ENCODE data around the gene CCNG2.

The CCNG2 gene

GRCh38 chr4:77179519-77179918 is 22.5 kb downstream of the CCNG2 start:
- no peak for DNase-seq

GRCh38 chr4:77181720-77182119 is 24.7 kb downstream of the CCNG2 start:
- no peak for DNase-seq

DNA sequence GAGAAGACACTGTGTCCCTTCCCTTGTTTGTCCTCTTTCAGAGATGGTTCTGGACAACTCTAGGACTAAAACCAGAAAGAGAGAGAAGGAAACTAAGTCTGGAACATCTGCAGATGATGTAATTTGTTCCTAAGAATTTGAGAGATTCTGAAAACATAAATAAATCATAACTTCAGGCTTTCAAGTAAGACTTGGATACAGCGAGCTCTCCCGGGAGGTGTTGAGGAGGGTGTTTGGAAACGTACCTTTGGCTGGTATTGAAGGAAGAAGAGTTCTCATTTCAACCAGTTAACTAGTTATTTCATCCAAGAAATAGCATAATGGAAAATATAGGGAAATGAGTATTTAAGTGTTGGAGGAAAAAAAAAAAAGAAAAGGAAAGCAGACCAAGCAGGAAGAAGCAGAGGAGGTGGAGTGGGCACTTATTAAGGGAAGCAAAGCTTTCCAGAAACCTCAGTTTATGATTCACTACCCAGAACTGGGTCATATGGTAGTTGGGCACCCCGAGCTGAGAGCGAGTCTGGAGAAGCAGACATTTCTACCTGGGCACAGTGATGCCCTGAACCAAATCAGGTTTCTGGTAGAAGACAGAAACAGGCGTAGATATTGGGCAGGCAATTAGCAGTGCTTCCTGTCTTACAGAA is 26.9 kb downstream of the CCNG2 start:
- no peak for DNase-seq

- DNase-seq = no peak
These were observed 28.0 kb downstream of the CCNG2 start for GRCh38 chr4:77184974-77185373.

- no peak for DNase-seq
These were observed 28.7 kb downstream of the CCNG2 start for GRCh38 chr4:77185686-77186085.

DNA sequence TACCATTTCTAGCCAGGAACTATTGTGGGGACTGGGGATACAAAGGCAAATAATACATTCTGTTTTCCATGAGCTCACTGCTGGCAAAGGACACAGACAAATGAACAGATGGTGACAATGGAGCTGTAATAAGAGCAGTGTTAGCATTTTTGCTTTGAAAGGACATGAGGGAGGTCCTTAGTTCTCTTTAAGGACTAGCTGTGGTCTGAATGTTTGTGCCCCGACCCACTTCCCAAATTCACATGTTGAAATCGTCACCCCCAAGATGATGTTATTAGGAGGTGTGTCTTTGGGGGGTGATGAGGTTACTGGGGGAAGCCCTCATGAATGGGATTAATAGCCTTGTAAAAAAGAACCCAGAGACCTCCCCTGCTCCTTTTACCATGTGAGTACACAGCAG is 30.3 kb downstream of the CCNG2 start:
- DNase-seq = no peak

GRCh38 chr4:77188498-77189220 is 31.7 kb downstream of the CCNG2 start:
- DNase-seq = no peak

DNA sequence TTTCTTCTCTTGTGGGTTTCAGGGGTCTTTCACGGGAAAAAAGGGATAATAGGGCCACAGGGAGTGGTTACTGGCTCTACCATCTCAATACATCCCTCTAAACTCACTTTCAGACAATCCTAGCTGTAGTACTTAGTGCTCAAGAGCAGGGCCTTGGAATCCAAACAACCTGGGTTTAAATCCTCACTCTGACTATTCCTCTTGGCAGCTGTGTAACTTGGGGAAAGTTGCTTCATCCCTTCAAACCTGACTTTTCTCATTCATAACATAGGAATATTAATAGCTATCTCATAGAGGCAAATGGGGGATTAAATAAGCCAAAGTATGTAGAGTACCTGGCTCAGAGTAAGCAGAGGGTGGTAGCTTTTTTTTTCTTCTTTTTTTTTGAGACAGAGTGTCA is 32.4 kb downstream of the CCNG2 start:
- no peak for DNase-seq

- no peak for DNase-seq
These were observed 33.0 kb downstream of the CCNG2 start for GRCh38 chr4:77190053-77190452.

- no peak for DNase-seq
These were observed 36.0 kb downstream of the CCNG2 start for GRCh38 chr4:77193046-77193445.

- DNase-seq = peak; percentile 72
These were observed 36.6 kb downstream of the CCNG2 start for GRCh38 chr4:77193511-77194102.

- no peak for DNase-seq
These were observed 37.4 kb downstream of the CCNG2 start for GRCh38 chr4:77194366-77194765.

- DNase-seq = no peak
These were observed 38.0 kb downstream of the CCNG2 start for GRCh38 chr4:77194989-77195388.

DNA sequence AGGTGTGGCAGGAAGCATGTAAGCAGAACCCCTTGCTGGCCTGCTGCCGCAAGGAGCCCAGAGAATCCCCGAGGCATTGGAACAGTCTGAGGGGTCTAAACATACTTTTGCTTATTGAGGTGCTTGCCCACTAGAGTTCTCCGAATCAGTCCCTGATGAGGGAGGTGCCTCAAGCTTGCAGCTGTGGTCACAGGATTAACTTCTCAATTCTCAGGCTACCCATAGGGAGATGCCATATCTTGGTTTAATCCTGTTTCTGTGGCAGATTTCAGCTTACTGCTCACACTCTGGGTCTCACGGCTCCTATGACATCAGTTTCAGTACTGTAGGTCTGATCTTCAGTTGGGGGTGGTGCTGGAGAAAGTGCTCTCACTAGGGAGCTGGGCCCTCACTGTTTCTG is 39.9 kb downstream of the CCNG2 start:
- no peak for DNase-seq

DNA sequence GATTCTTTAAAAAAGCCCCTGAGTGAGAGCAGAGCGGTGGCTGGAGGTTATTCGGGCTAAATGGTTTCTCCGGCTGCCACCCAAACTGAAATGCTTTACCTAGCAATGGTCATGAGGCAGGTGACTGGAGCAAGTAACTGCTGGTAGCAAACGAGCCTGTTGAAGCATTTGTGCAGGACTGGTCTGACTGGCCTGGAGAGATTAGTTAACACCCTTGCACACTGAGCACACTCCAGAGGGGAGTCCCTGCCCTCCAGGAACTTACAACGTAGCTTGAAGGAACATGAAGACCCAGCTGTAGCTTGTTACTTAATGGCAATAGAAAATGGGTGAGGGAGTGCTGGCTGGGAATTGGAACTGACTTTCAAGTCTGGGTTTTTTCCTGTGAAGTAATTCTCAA is 40.4 kb downstream of the CCNG2 start:
- no peak for DNase-seq

DNA sequence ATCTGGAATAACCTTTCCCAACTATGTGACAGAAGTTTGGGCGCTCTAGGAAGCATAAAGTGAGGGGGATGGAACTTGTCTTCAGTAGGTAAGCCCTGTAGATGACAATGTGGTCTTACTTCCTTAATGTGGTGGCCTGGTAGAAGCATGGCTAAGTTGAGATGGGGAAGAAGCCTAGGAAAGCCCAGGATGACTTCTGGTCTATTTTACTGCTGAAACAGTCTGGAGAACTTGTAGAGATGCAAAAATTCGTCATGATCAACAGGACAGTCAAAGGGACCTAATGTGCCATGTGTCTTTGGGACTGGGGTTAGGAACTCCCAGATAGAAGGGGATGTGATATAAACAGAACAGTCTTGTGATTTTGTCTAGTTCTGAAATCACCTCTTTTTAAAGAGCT is 40.8 kb downstream of the CCNG2 start:
- no peak for DNase-seq

DNA sequence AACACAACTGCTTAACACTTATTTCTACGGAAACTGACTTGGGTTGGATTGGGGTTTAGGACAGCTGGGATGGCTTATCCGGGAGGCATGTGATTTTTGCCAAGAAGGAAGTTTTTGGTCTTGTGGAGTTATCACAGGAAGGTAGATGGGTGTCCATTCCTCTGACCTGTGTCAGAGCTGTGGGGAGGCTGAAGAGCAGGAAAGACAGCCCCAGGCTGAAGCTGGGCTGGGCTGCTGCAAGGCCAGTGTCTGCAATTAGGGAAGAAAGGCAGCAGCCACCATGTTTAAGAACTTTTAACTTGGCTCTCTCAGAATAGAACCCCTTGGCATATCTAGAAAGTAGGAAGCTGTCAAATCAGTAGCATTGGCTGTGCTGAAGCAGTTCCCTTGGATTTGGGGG is 42.3 kb downstream of the CCNG2 start:
- DNase-seq = no peak

DNA sequence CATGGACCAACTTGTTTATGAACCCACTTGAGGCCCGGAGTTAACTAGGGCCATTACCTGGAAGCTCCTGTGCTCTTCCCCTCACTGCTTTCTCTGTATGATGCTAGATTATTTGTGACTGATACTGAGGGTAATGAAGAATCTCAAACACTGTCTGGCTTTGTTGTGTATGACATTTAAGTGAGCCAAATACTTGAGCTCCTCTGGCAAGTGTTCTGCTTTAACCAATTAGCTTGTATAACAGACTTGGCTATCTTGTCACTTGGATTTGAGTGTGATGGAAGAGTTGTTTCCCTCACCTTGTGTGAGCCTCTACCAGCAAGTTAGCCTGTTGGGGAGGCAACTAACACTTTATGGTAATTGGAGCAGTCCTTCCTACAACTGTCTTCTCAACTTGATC is 42.7 kb downstream of the CCNG2 start:
- no peak for DNase-seq

- no peak for DNase-seq
These were observed 44.3 kb downstream of the CCNG2 start for GRCh38 chr4:77201343-77201742.

- DNase-seq = no peak
These were observed 44.9 kb downstream of the CCNG2 start for GRCh38 chr4:77201857-77202256.

GRCh38 chr4:77202491-77202890 is 45.5 kb downstream of the CCNG2 start:
- DNase-seq = no peak

DNA sequence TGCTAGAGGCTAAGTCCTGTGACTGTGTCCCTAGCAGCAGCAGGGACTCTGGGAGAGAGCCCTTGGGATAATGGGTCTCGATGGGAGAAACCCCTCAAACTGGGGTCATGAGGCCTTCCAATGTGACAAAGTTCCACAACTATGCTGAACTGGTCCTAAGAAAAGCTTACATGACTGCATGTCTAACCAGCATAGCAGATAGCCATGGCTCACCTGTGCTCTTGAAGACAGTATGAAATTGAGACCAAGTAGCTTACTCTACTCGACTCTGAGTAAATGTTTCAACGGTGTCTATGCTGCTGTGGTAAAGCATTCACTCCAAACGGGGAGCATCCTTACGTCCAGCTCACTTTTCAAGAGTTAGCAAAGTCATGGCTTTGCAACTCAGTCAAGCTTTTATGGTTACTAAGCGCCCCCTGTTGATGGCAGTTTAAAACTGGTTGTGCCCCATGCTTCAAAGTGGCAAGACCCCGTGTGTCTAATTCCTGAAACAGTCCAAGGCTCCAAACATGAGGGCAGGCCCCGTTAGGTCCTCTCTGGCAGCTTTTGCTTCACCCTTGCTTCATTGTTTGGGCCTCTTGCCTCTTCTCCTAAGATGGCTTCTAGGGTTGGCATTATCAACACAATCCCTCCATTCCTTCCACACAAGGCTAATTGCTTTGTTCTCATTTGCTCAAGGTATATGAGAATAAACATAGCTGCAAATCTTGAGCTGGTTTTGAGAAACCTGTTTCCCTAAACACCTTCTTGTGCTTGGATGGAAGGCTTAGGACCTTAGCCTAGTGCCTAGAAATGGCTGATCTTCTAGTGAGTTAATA is 46.6 kb downstream of the CCNG2 start:
- peak; percentile 55 for DNase-seq

DNA sequence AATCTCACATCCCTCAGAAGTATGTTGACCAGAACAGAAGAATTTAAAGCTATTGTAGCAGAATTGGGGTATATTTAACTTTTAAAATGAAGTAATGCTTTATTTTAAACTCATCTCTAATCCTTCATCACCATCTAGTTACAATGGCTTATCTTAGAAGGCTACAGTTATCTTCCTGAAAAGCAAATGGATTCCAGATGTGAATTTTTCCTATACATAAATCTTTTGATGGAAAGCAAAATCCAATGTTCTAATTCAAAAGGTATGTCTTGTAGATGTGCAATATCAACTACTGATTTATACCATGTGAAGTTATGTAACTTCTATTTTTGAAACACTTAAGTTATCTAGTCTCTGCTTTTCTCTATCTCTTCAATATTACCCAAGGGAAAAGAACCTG is 47.6 kb downstream of the CCNG2 start:
- DNase-seq = no peak

DNA sequence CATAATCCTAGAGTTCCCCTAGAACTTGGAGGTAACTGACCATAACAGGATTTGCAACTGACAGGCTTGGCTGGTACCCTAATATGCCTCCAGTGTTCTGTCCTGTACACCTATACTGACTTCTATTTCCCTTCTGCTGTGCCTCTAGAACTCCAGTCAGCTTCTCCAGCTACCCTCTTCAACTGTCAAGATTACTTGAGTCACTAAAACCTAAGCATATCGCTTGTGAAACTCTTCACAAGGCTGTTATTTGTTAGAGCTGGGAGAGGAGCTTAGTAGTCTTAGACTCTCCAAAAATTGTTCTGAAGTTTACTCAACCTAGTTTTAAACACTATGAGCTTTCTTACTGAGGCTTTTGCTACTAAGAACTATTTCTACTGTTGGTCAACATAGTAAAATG is 52.0 kb downstream of the CCNG2 start:
- no peak for DNase-seq
